ENCODE measurements around the gene CASP2.

GRCh38 chr7:143346018-143346417 lies 57.9 kb downstream of the CASP2 start:
- TF ChIP-seq CTCF (conservative IDR thresholded peaks at IDR 0.05; ENCODE audit: low read length) = no peak; the same call in 1 of the 2 replicates
- no peak for TF ChIP-seq EZH2phosphoT487 (IDR thresholded peaks at IDR 0.05; ENCODE audit: borderline replicate concordance)
